K562 (cell line): ENCODE results near the gene ENDOD1. TPM values are rescaled to one million over a fixed set of nuclear protein-coding genes. Genes with fewer than 3 reads are reported as not detected.

Experiments used
- ATAC-seq: fragments of 200-7000 bp; cut with Tn5 transposase; 3 replicates; pipeline ENCODE4 v1.9.1; 2020; ENCODE audit warnings: moderate library complexity
- BruUV-seq: library from RNA; stranded (reverse); fragments of 400-500 nt; replicated peaks from 2 replicates; lab custom pipeline; 2021; lab: Mats Ljungman, UMichigan
- CTCF ChIA-PET: fragments of 300-600 bp; formaldehyde crosslinking; extraction: SDS; loops from one replicate; lab custom pipeline; 2021; ENCODE audit warnings: low intra/inter-chr PET ratio; lab: Yijun Ruan, JAX
- POLR2A ChIA-PET: fragments of 300-600, 350-650 bp; sonication (Branson Sonifier 250); formaldehyde crosslinking; extraction: SDS; loops from one replicate; lab custom pipeline; 2021; ENCODE audit warnings: antibody characterized with exemption, inconsistent platforms; lab: Yijun Ruan, JAX
- DNase-seq, 4 experiments: peaks; one replicate each; pipeline versions ENCODE4 v3.0.0 to v3.0.0-alpha.2; 2011 to 2018; ENCODE audit warnings: low spot score in 3 of 4, mixed read lengths in 3 of 4; ENCODE audit errors: extremely low read depth in 1 of 4
- FAIRE-seq: peaks from 2 replicates; lab custom pipeline; 2011; peaks lifted over from hg19 to GRCh38; lab: Jason Lieb, UNC
- H2AFZ ChIP-seq: 2 replicates; pipeline ENCODE4 v1.6.0; 2011; ENCODE audit warnings: low read depth, low read length, control low read depth, inconsistent platforms
- H3K27ac ChIP-seq: fragments of 200-600 bp; 3 replicates; pipeline ENCODE4 v1.8.0; 2011; ENCODE audit warnings: low read depth, mild to moderate bottlenecking, control low read depth, inconsistent platforms, low read length, moderate library complexity, mixed read lengths; ENCODE audit errors: extremely low read depth
- H3K27me3 ChIP-seq, 2 experiments: fragments of 300-600 bp in 1 of 2; 2 replicates in 1 of 2; 3 replicates in 1 of 2; pipeline versions ENCODE4 v1.6.0 to v1.8.0; 2011; ENCODE audit warnings: inconsistent platforms in 2 of 2, low read length in 2 of 2, mild to moderate bottlenecking in 1 of 2, mixed read lengths in 1 of 2, moderate library complexity in 1 of 2; ENCODE audit not compliant: control insufficient read depth in 2 of 2, insufficient read depth in 2 of 2
- H3K36me3 ChIP-seq: fragments of 300-600 bp; 3 replicates; pipeline ENCODE4 v1.8.0; 2011; ENCODE audit warnings: mild to moderate bottlenecking, low read length, inconsistent platforms; ENCODE audit not compliant: control insufficient read depth, insufficient read depth
- H3K4me1 ChIP-seq, 2 experiments: fragments of 200-600 bp in 1 of 2; replicated peaks in 1 of 2; 2 replicates in 1 of 2; 3 replicates in 1 of 2; pipeline versions ENCODE4 v1.5.1 to v1.8.0; 2011; ENCODE audit warnings: inconsistent platforms in 2 of 2, low read length in 2 of 2, mild to moderate bottlenecking in 1 of 2, mixed read lengths in 1 of 2, moderate library complexity in 1 of 2; ENCODE audit not compliant: control insufficient read depth in 2 of 2, insufficient read depth in 2 of 2
- H3K4me2 ChIP-seq: 2 replicates; pipeline ENCODE4 v1.6.1; 2011; ENCODE audit warnings: low read length, control low read depth, inconsistent platforms, mixed read lengths; ENCODE audit not compliant: insufficient read depth
- H3K4me3 ChIP-seq: fragments of 200-600 bp; sonication (generic), shearing (Covaris generic); 2 replicates; pipeline ENCODE4 v1.5.1; 2016; ENCODE audit warnings: control low read depth, inconsistent platforms
- H3K79me2 ChIP-seq: fragments of 200-600 bp; 3 replicates; pipeline ENCODE4 v1.8.0; 2011; ENCODE audit warnings: low read length, inconsistent platforms; ENCODE audit not compliant: control insufficient read depth, insufficient read depth
- H3K9ac ChIP-seq, 2 experiments: 2 replicates each; pipeline versions ENCODE4 v1.6.0 to v1.6.1; 2011; ENCODE audit warnings: low read depth in 2 of 2, low read length in 2 of 2, control low read depth in 1 of 2, inconsistent platforms in 1 of 2, mild to moderate bottlenecking in 1 of 2, mixed read lengths in 1 of 2; ENCODE audit not compliant: insufficient read depth in 1 of 2
- H3K9me1 ChIP-seq: one replicate; pipeline ENCODE4 v1.6.0; 2011; ENCODE audit warnings: inconsistent platforms, mild to moderate bottlenecking, low read length, moderate library complexity; ENCODE audit not compliant: control insufficient read depth, insufficient read depth
- H3K9me3 ChIP-seq: replicated peaks from 2 replicates; pipeline ENCODE4 v1.5.1; 2011; ENCODE audit warnings: low read depth, low read length, inconsistent platforms; ENCODE audit not compliant: control insufficient read depth, insufficient read depth
- H4K20me1 ChIP-seq: replicated peaks from 2 replicates; pipeline ENCODE4 v1.6.1; 2011; ENCODE audit warnings: low read length, inconsistent platforms, mixed read lengths; ENCODE audit not compliant: control insufficient read depth, insufficient read depth
- FOXO4 ChIP-seq: fragments of 450-650 bp; formaldehyde crosslinking; IDR thresholded peaks from 2 replicates; pipeline ENCODE4 v1.4.0; 2020; ENCODE audit warnings: mild to moderate bottlenecking, moderate library complexity
- HOMEZ ChIP-seq: fragments of 250-450 bp; sonication (Bioruptor Pico); IDR thresholded peaks from 2 replicates; pipeline ENCODE4 v1.4.0; 2020; ENCODE audit warnings: mild to moderate bottlenecking, moderate library complexity
- HOXB6 ChIP-seq: fragments of 250-450 bp; sonication (Bioruptor Pico); IDR thresholded peaks from 2 replicates; pipeline ENCODE4 v1.5.1; 2022; ENCODE audit warnings: mild to moderate bottlenecking, borderline replicate concordance
- ZNF41 ChIP-seq: fragments of 250-450 bp; sonication (Bioruptor Pico); conservative IDR thresholded peaks from 2 replicates; pipeline ENCODE4 v1.4.0; 2020; ENCODE audit warnings: mild to moderate bottlenecking
- WGBS: fragments of 100-300 bp; shearing (Covaris generic); methylation state at CpG from one replicate; pipeline ENCODE4 v1.1.6; 2016; ENCODE audit warnings: low coverage, mixed read lengths; ENCODE audit not compliant: insufficient coverage; ENCODE audit errors: missing lambda C conversion rate; 5-methylcytosine and 5-hydroxymethylcytosine counted together
- in situ Hi-C: fragments of 300-500 bp; cut with MboI; formaldehyde crosslinking; loops from 4 replicates; pipeline ENCODE4 v1.15.0; 2018; ENCODE audit warnings: inconsistent platforms, mixed read lengths
- intact Hi-C: fragments of 100-400 bp; cut with micrococcal nuclease; formaldehyde crosslinking; loops from 2 replicates; pipeline ENCODE4 v1.14.2; 2022
- polyA plus RNA-seq, 8 experiments: library from polyadenylated mRNA; depleted of rRNA in 4 of 8; stranded (reverse) in 5 of 8; unstranded in 3 of 8; fragments of >200 nt; fragmentation: Nextera tagmentation in 2 of 8; fragmentation: Illumina TruSeq in 1 of 8; extraction: Ambion mirVana in 2 of 8; extraction: Trizol in 1 of 8; gene quantifications; 2 replicates each; pipeline versions ENCODE4 v1.2.1 to v1.2.3, GENCODE V29; 2011 to 2014; ENCODE audit warnings: inconsistent platforms in 1 of 8, missing spikeins in 1 of 8
- total RNA-seq, 7 experiments: library from RNA; depleted of rRNA in 6 of 7; stranded (reverse); fragments of >200 nt in 6 of 7; fragmentation: Illumina TruSeq in 2 of 7; extraction: Trizol in 2 of 7; gene quantifications; 2 replicates each; pipeline versions ENCODE4 v1.2.1 to v1.2.3, GENCODE V29; 2011 to 2021; ENCODE audit warnings: low replicate concordance in 1 of 7

The ENDOD1 gene
- total and polyA plus RNA-seq, 9 of the 15 experiments (the other 6 are each of a cell fraction or from before 2014, with no cell fraction given) = 4.2 to 11.8 (median 9.3) TPM

- H3K9me3 ChIP-seq = no peaks in the 10 kb centered on the region
- FAIRE-seq (no peak), DNase-seq (no peak), ATAC-seq (no peak)
- no peaks in the 10 kb centered on the region for H3K27me3 ChIP-seq
- H3K79me2 ChIP-seq = no peaks in the 10 kb centered on the region; the same call in 2 of the 3 replicates
- intact Hi-C loops (loop anchor here (5.0 kb wide), 1 partner anchor 42 kb away; no protein-coding TSS in a partner anchor), in situ Hi-C loops (no loop called here)
- CTCF ChIA-PET = no interaction called here
- no peak overlapping the region for H2AFZ ChIP-seq
- no TSS peak for BruUV-seq
- no peak overlapping the region for H3K9ac ChIP-seq
- H3K36me3 ChIP-seq = peaks cover 3% of the 10 kb centered on the region; the same call in 2 of the 3 replicates
- no peak overlapping the region for H3K27ac ChIP-seq
- 69% methylated on average over 3 of the region's 3 CpGs for WGBS
- no peak overlapping the region for H3K4me3 ChIP-seq
- POLR2A ChIA-PET = no interaction called here
- 0 out of 2 replicates have a peak, but pooled peaks cover 5% of the 10 kb centered on the region for H4K20me1 ChIP-seq
- H3K4me1 ChIP-seq = peaks cover 20 to 50% of the 10 kb centered on the region in 2 experiments
- no peak overlapping the region for H3K4me2 ChIP-seq
- H3K9me1 ChIP-seq = no peaks in the 10 kb centered on the region
- TF ChIP-seq ZNF41 (CRISPR knock-in tag) (no peak), HOXB6 (CRISPR knock-in tag) (no peak), FOXO4 (CRISPR knock-in tag) (no peak), HOMEZ (no peak)
Measured at GRCh38 chr11:95104856-95105255, 15.2 kb downstream of the ENDOD1 start.
